Cardiac atrium fibroblast (primary cell): ENCODE measurements around the gene PDK3. TPM values are rescaled to one million over a fixed set of nuclear protein-coding genes. Genes with fewer than 3 reads are reported as not detected.

ENCODE experiments used
- total RNA-seq: library from RNA; depleted of rRNA; stranded (reverse); fragments of >200 nt; gene quantifications from 2 replicates; pipeline ENCODE4 v1.2.3, GENCODE V29; 2015

Gene PDK3
- total RNA-seq = 12.1 and 15.9 TPM in 2 replicates

DNA sequence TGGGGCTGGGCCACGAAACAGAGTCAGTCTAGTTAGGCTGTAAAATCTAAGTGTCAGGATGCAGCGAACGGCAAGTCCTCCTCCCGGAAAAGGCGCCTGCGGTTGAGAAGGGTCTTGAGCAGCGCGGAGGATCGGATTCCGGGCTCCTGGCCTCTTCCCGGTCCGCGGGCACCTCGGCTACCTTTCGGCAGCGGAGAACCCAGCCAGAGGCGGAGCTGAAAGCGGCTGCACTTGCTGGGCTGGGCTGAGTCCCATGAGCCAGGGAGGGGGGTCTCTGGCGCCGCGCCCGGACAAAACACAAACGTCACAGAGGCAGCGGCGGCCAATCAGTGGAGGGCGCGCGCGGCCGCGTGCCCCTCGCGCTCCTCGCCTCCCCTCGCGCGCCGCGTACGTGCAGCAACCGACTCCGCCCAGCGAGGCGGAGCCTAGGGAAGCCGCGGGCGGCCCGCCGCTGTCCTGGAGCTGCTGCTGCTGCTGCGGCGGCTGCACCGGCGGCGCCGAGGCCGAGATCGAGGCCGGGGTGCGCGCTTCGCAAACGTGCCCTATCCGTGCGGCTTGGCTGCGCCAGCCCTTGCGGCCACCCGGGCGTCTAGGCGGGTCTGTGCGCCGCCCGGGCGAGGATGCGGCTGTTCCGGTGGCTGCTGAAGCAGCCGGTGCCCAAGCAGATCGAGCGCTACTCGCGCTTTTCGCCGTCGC lies at the start of gene PDK3:
PDK3 (plus strand) TSS at position 451 of the 696 bp plus-strand sequence; CDS start at position 621, 170 bp downstream.

Other genes with a start within 250 kb of the PDK3 start
- gene SUPT20HL2, start 151.2 kb upstream of the PDK3 start, total RNA-seq = not detected in 2 replicates
- gene SUPT20HL1, start 104.6 kb upstream of the PDK3 start, total RNA-seq = not detected in 2 replicates
- 0.72 and 0.97 TPM in 2 replicates for gene PCYT1B, start 182.1 kb downstream of the PDK3 start, total RNA-seq
- 4.9 and 7.0 TPM in 2 replicates for gene POLA1, start 228.6 kb downstream of the PDK3 start, total RNA-seq